HG03342 (cell line): ENCODE data around the gene STX8.

Experiments
- ATAC-seq: cut with Tn5 transposase; IDR thresholded peaks from one replicate; pipeline ENCODE4 v1.9.1; 2021; ENCODE audit warnings: mild to moderate bottlenecking, moderate library complexity; ENCODE audit not compliant: unreplicated experiment

STX8 gene

GRCh38 chr17:9215465-9215864 is 360.2 kb downstream of the STX8 start:
- ATAC-seq = no peak

- no peak for ATAC-seq
Observed at GRCh38 chr17:9213303-9213640, 362.3 kb downstream of the STX8 start.

- ATAC-seq = no peak
Observed at GRCh38 chr17:9212376-9213302, 363.0 kb downstream of the STX8 start.

- ATAC-seq = no peak
Observed at GRCh38 chr17:9211133-9211765, 364.4 kb downstream of the STX8 start.

- no peak for ATAC-seq
Observed at GRCh38 chr17:9209781-9210370, 365.7 kb downstream of the STX8 start.

- no peak for ATAC-seq
Observed at GRCh38 chr17:9209347-9209746, 366.3 kb downstream of the STX8 start.

- ATAC-seq = no peak
Observed at GRCh38 chr17:9208381-9209105, 367.1 kb downstream of the STX8 start.

- ATAC-seq = no peak
Observed at GRCh38 chr17:9206741-9207332, 368.8 kb downstream of the STX8 start.

- ATAC-seq = no peak
Observed at GRCh38 chr17:9206410-9206703, 369.3 kb downstream of the STX8 start.

GRCh38 chr17:9205520-9206409 is 369.9 kb downstream of the STX8 start:
- ATAC-seq = no peak

- no peak for ATAC-seq
Observed at GRCh38 chr17:9204637-9205329, 370.8 kb downstream of the STX8 start.

- ATAC-seq = no peak
Observed at GRCh38 chr17:9203771-9204425, 371.7 kb downstream of the STX8 start.

- ATAC-seq = no peak
Observed at GRCh38 chr17:9202532-9202931, 373.1 kb downstream of the STX8 start.

GRCh38 chr17:9200699-9201359 is 374.8 kb downstream of the STX8 start:
- ATAC-seq = peak; percentile 75
